ENCODE measurements around the gene IQCK.

DNA sequence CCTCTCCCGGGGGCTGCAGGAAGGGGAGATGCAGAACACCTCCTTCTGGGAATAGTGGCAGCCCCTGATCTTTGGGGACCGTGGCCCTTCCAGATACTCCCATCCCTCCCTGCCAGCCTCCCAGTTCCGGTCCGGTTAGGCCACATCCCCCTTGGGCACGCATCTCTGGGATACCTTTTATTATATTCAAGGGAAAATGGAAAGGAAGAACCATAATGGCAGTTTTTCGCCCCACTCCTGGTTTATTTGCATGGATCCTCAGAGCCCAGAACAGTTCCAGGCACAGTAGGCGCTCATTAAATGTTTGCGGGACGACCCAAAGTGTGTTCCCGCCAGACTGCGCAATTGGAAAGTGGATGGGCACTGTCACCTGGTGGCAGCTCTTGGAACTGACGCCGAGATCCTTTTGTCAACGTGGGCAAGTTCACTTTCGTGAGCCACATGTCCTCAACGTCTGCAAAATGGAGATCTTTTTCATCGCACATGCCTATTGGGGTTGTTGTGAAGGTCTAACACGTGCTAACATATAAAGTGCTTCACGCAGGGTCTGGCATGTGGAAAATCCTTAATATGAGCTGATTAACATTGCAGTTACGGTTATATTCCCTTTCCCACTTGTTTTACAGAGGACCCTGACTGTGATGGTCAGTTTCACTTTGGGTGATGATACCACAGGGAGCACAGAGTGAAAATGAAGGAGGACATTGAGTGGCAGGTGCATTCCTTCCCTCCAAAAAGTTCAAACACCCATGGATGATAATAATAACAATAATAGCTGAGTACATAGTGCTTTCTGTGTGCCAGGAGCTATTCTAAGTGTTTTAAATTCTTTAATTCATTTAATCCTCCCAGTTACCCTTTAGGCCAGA lies 168.2 kb downstream of the IQCK start:
- TF ChIP-seq TRIM28 (IDR thresholded peaks at IDR 0.05; ENCODE audit: borderline replicate concordance, low read length), result no peak
- TF ChIP-seq, protein P1, sequence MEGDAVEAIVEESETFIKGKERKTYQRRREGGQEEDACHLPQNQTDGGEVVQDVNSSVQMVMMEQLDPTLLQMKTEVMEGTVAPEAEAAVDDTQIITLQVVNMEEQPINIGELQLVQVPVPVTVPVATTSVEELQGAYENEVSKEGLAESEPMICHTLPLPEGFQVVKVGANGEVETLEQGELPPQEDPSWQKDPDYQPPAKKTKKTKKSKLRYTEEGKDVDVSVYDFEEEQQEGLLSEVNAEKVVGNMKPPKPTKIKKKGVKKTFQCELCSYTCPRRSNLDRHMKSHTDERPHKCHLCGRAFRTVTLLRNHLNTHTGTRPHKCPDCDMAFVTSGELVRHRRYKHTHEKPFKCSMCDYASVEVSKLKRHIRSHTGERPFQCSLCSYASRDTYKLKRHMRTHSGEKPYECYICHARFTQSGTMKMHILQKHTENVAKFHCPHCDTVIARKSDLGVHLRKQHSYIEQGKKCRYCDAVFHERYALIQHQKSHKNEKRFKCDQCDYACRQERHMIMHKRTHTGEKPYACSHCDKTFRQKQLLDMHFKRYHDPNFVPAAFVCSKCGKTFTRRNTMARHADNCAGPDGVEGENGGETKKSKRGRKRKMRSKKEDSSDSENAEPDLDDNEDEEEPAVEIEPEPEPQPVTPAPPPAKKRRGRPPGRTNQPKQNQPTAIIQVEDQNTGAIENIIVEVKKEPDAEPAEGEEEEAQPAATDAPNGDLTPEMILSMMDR (tag by site-specific recombination; IDR thresholded peaks at IDR 0.05), result peak; percentile 87
- no peak; the same call in 1 of the 2 replicates for TF ChIP-seq ZNF391 (tag by site-specific recombination; IDR thresholded peaks at IDR 0.05; ENCODE audit: borderline replicate concordance, low read depth)
- TF ChIP-seq TCF7L2 (IDR thresholded peaks at IDR 0.05; ENCODE audit: borderline replicate concordance, low read depth, low read length), result no peak
- no peak for TF ChIP-seq ZNF274 (IDR thresholded peaks at IDR 0.05; ENCODE audit: low read length)
- no peak for TF ChIP-seq ZNF274 (tag by site-specific recombination; IDR thresholded peaks at IDR 0.05; ENCODE audit: borderline replicate concordance)
- TF ChIP-seq ZNF792 (tag by site-specific recombination; IDR thresholded peaks at IDR 0.05), result peak; percentile 93
- no peak for TF ChIP-seq ZBTB20 (tag by site-specific recombination; IDR thresholded peaks at IDR 0.05)
- 0 out of 2 replicates have a peak, but pooled peaks have one; percentile 20 for TF ChIP-seq YY1 (tag by site-specific recombination; IDR thresholded peaks at IDR 0.05)
- TF ChIP-seq, protein P2, sequence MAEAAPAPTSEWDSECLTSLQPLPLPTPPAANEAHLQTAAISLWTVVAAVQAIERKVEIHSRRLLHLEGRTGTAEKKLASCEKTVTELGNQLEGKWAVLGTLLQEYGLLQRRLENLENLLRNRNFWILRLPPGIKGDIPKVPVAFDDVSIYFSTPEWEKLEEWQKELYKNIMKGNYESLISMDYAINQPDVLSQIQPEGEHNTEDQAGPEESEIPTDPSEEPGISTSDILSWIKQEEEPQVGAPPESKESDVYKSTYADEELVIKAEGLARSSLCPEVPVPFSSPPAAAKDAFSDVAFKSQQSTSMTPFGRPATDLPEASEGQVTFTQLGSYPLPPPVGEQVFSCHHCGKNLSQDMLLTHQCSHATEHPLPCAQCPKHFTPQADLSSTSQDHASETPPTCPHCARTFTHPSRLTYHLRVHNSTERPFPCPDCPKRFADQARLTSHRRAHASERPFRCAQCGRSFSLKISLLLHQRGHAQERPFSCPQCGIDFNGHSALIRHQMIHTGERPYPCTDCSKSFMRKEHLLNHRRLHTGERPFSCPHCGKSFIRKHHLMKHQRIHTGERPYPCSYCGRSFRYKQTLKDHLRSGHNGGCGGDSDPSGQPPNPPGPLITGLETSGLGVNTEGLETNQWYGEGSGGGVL (tag by site-specific recombination; IDR thresholded peaks at IDR 0.05), result no peak
- no peak for TF ChIP-seq ZBTB21 (tag by site-specific recombination; IDR thresholded peaks at IDR 0.05)
- no peak for TF ChIP-seq KLF16 (tag by site-specific recombination; IDR thresholded peaks at IDR 0.05)
- no peak for TF ChIP-seq ZNF350 (tag by site-specific recombination; IDR thresholded peaks at IDR 0.05)
- no peak for TF ChIP-seq ZEB2 (tag by site-specific recombination; IDR thresholded peaks at IDR 0.05)
- TF ChIP-seq ZNF585B (tag by site-specific recombination; IDR thresholded peaks at IDR 0.05), result no peak

Measured in HEK293 (cell line).